Activated CD8-positive, alpha-beta memory T cell treated with anti-CD3 and anti-CD28 coated beads for 24 hours (primary cell): Measurements from ENCODE around the gene CCSAP.
"Not testable (repeated sequence)": the region's sequence is repeated elsewhere in the genome, so short reads cannot be mapped to it uniquely, and the experiment has no call there.

Experiments used
- DNase-seq: peaks from one replicate; pipeline ENCODE4 v3.0.0-alpha.2; 2020

Gene CCSAP

DNA sequence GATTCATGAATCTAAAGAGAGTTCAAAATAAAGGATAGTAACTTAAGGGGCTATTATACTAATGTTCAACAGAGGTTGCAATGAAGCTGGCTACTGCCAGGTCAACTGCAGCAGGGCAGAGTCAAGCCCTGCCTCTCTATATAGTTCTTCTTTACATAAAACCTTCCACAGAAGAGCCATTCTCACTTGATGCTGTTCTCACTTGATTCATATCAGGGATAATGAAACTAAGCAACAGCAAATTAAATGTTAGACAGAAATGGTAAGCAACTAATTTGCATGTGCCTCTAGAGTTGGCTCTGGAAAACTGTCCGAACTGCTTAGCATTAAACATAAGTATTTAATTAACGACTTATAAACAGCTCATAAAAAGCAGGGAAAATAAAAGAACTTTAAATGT lies 17.4 kb downstream of the CCSAP start:
- DNase-seq: no peak

- no peak for DNase-seq
These were observed 18.8 kb downstream of the CCSAP start for GRCh38 chr1:229323885-229324553.

DNA sequence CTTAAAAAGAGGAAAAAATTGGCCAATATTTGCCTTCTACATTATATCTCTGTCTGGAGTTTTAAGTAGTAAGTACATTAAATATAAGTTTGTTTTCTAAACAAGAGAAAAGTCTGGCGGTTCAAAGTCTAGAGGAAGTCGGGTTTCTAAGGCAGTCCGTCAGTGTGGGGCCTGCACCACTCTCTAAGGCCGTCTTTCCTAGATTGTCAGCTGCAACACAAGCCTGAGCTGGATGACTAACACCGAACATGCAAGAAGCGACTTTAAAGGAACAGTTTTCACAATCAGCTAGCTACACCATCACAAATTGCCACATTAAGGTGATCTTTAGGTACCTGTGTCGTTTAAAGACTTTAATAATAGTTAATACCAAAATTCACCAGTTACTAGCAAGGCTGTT lies 19.6 kb downstream of the CCSAP start:
- no peak for DNase-seq

- DNase-seq: no peak
These were observed 23.4 kb downstream of the CCSAP start for GRCh38 chr1:229319487-229319886.

GRCh38 chr1:229318056-229318455 lies 24.8 kb downstream of the CCSAP start:
- no peak for DNase-seq

DNA sequence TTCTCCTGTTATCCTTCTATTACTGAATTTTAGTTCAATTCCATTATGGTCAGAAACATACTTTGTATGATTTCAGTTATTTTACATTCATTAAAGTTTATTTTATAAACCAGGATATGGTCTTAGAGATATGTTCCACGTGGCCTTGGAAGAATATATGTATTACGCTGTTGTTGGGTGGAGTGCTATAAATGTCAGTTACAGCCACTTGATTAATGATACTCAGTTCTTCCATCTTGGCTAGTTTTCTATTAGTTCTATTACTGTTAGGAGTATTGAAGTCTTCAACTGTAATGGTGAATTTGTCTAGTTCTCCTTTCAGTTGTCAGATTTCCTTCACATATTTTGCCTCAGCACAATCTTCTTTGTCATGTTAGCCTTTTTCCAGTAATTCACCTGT lies 26.7 kb downstream of the CCSAP start:
- no peak for DNase-seq

GRCh38 chr1:229310833-229311232 lies 32.0 kb downstream of the CCSAP start:
- no peak for DNase-seq

- no peak for DNase-seq
These were observed 33.2 kb downstream of the CCSAP start for GRCh38 chr1:229309684-229310083.

DNA sequence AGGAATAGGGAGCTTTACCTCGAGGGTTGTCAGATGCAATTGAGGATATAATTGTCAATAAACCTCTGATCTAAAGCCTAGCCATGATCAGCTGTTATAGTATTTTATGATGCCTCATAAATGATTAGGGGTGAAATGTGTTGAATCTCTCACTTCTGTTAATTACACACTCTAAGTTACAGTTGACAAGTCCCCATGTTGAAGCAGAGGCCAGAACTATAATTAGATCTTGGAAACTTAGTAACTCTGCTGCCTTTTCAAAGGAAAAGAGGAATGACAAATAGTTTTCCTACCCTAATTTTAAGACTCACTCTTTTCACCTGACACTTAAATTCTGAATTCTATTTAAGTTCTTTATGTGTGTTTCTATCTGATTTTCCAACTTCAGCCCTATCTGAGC lies 33.8 kb downstream of the CCSAP start:
- DNase-seq: no peak

DNA sequence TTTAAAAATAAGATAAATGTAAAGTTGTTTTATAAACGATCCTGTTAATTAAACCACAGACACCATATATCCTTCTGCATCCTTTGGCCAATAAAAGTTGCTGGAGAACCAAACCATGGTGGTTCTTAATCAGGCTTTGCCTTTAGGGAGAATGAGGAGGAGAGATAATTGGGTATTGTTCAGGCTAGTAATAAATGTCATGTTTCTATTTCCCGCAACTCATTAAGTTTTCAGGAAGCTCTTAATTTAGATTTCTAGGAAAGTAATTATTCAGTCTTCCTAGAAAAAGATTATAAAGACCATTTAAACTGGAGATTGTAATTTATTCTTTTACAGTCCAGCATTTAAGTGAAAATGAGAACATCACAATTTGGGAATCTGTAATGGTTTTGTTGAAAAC lies 37.5 kb downstream of the CCSAP start:
- DNase-seq: no peak

GRCh38 chr1:229303855-229304254 lies 39.0 kb downstream of the CCSAP start:
- DNase-seq: no peak

- DNase-seq: no peak
These were observed 40.1 kb downstream of the CCSAP start for GRCh38 chr1:229302740-229303139.

- no peak for DNase-seq
These were observed 42.6 kb downstream of the CCSAP start for GRCh38 chr1:229300099-229300757.

DNA sequence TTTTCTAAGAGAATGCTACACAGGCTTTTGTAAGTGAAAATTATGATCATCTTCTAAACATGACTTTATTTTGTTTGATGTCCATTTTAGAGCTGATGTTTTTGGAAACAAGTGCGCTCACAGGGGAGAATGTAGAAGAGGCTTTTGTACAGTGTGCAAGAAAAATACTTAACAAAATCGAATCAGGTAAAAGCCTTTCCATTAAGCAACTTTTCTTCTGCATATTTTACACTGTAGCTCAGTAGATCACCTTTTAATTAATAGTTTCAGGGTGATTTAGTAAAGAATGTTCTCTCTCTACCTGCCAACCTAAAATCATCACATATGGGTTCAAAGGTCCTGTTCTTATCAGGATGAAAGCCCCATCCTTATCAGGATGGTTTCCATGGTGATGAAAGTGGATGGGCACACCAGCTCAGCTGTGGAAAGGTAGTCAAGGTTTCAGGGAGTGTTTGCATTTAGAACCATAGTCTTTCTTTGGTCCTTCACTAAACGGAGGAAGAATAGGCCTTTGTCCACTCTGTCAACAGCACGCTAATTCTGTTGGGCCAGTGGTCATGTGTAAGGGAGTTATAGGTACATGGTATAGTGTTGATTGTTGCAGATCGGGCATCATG lies 43.9 kb downstream of the CCSAP start:
- DNase-seq: no peak

- DNase-seq: no peak
These were observed 44.4 kb downstream of the CCSAP start for GRCh38 chr1:229298420-229298819.

DNA sequence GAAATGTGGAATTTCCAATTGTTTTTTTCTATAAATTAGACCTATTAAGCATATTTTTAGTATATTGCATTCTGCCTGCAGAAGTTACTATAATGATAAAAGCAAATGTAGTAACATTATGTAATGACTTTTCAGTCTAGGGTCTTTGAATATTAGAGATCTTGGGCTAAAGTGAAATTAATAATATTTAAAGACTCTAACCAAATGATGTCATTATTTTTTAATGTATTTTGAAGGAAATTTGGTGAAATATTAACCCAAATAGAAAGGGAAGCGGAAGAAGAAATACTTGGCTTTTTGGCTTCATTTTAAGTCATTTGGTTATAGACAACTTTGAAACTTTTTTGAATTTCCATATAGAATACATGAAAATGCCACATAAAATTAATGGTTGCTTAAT lies 45.1 kb downstream of the CCSAP start:
- no peak for DNase-seq

DNA sequence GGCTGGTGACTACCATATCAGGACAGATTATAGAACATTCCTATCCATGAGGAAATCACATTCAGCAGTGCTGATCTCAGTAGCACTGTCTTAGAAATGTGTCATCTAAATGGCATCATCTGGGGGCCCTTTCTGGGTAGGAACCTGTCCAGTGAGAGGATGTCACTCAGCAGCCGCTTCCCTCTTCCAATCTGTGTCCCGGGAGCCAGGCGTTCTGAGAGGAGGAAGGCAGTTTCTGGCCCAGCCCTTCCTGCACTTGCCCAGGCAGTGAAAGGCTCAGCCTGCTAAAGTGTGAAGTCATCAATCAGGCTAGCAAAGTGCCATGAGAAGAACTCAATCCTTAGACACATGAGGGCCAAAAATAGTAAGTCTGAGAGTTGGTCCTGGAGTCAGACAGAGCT lies 46.3 kb downstream of the CCSAP start:
- no peak for DNase-seq

DNA sequence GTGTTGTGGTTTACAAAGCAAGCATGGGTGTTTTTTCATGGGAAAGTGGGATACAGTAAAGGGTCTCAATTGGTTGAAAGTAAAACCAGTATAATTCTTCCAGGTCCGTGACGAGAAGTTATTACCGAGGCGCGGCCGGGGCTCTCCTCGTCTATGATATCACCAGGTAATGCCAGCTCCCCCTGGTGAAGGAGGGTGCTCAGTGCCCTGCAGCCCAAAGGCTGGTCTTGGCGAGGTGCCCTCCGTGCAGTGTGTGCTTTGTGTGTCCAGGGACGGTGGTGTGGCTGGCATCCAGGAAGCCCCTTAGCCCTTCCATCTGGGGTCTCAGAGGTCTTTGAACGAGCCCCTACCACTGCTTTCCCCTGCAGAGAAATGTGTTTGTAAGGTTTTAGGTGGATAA lies 47.1 kb downstream of the CCSAP start:
- no peak for DNase-seq

DNA sequence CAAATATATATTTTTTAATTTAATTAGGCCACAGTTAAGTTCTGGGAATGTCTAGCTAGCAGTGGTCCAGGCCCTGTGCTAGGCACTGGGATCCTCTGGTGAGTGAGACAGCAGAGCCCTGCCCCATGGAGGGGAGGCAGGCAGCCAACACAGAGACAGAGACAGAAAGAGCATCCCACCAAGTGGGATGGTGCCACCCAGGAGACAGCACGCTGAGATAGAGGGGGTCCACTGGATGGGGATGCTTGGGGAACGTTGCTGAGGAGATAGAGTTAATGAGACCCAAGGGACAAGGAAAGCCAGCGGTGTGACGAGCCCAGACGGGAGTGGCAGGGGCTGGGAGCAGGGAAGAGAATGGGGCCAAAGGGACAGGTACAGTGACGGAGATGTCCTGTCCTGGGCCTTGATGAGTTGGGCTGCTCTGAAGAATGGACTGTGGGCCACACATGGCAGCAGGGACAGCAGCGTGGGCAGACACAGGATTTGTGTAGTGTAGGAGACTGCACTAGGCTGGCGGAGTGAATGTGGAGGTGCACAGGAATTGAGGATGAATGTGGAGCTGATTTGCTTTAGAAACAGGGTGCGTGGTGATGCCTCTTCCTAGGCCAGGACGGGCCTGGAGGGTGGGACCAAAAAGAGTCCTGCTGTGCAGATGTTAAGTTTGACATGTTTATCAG lies 49.2 kb downstream of the CCSAP start:
- no peak for DNase-seq

DNA sequence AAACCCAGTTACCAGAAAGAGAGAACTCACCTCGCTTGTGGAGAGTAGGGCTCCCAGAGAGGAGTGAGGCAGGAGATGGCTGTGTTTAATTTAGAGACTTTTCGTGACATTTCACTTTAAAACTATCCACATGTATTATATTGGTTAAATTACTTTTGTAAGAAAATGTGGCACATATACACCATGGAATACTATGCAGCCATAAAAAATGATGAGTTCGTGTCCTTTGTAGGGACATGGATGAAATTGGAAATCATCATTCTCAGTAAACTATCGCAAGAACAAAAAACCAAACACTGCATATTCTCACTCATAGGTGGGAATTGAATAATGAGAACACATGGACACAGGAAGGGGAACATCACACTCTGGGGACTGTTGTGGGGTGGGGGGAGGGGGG lies 51.2 kb downstream of the CCSAP start:
- DNase-seq: not testable (repeated sequence)

GRCh38 chr1:229288516-229288915 lies 54.3 kb downstream of the CCSAP start:
- DNase-seq: no peak

DNA sequence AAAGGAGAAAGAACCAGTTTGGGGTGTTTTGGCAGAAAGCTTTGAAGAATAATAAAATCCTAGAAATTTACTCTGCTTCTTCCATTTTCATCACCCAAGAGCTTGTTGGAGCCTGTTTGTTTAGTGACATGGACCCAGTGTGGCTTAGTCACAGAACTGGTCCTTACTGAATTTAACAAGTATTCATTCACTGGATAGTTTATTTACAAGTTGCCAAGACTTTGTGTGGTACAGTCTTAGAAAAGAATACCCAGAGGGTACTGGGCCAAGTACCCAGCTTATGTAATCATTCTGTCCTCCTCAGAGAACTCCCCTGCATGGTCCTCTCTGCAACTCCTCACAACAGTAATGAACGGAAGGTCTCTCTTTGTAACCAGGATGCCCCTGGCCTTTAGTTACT lies 55.6 kb downstream of the CCSAP start:
- DNase-seq: no peak

DNA sequence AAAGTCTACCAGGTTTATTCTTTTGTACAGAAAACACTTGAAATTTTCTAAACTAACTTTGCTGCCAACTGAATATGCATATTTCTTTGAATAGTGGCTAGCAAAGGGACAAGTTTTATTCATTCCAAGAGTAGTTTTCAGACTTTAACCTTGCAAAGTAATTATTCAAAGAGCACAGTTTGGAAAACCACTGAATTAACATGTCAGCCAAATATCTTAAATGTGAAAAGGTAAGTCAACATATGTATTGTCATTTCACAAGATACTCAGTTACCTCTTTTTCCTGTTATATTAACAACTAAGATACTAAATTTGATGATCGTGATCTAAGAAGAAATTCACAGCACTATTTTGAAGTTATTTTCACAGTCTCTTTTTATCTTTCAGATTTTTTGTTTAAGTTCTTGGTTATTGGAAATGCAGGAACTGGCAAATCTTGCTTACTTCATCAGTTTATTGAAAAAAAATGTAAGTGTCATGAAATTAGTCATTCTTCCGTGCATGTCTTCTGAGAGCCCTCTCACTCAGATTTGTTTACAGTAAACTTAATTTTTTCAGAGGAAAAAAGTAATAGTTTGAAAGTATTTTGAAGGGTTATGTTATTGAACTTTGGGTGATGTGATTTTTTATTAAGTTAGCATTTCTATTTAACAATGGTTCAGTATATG lies 56.6 kb downstream of the CCSAP start:
- DNase-seq: no peak
